Peyer's patch (tissue), 4 donors: ENCODE data around the gene OSBPL6.

ENCODE experiments used
- CTCF ChIP-seq, 6 experiments: fragments of 450-650 bp in 4 of 6; fragments of 200-600 bp in 2 of 6; sonication (generic) in 1 of 6; IDR thresholded peaks; one replicate each; pipeline ENCODE4 v1.5.1; 2017 to 2019; ENCODE audit warnings: antibody characterized with exemption in 6 of 6, mild to moderate bottlenecking in 3 of 6, moderate library complexity in 1 of 6
- POLR2A ChIP-seq, 2 donors: fragments of 450-650 bp; IDR thresholded peaks; one replicate each; pipeline ENCODE4 v1.5.1; 2017; ENCODE audit warnings: antibody characterized with exemption in 2 of 2, mild to moderate bottlenecking in 2 of 2, moderate library complexity in 2 of 2

GRCh38 chr2:178307650-178308049 lies 113.3 kb downstream of the OSBPL6 start:
- no peak for TF ChIP-seq CTCF (IDR thresholded peaks at IDR 0.05)
- no peak for TF ChIP-seq POLR2A (IDR thresholded peaks at IDR 0.05)
